H9 (cell line): ENCODE results near the gene ZSCAN22. TPM values are rescaled to one million over a fixed set of nuclear protein-coding genes. Genes with fewer than 3 reads are reported as not detected.

Experiments used
- DNase-seq: peaks from one replicate; pipeline ENCODE4 v3.0.0-alpha.2; 2017
- H2AFZ ChIP-seq: one replicate; pipeline ENCODE4 v1.6.1; 2013; ENCODE audit warnings: mild to moderate bottlenecking, low read length, control low read depth, moderate library complexity
- H2AK5ac ChIP-seq: 2 replicates; pipeline ENCODE4 v1.6.1; 2013; ENCODE audit warnings: low read length, control low read depth, mixed read lengths; ENCODE audit not compliant: insufficient read length
- H2BK120ac ChIP-seq: one replicate; pipeline ENCODE4 v1.6.1; 2013; ENCODE audit warnings: low read depth, mild to moderate bottlenecking, low read length, control low read depth, inconsistent platforms; ENCODE audit not compliant: poor library complexity, severe bottlenecking
- H2BK12ac ChIP-seq: 2 replicates; pipeline ENCODE4 v1.6.1; 2013; ENCODE audit warnings: low read length, control low read depth, mixed read lengths, low read depth; ENCODE audit not compliant: insufficient read length
- H2BK15ac ChIP-seq: 2 replicates; pipeline ENCODE4 v1.6.1; 2013; ENCODE audit warnings: low read depth, low read length, control low read depth
- H2BK20ac ChIP-seq: one replicate; pipeline ENCODE4 v1.6.1; 2013; ENCODE audit warnings: low read depth, mild to moderate bottlenecking, low read length, control low read depth, inconsistent platforms; ENCODE audit not compliant: poor library complexity, severe bottlenecking
- H2BK5ac ChIP-seq: 2 replicates; pipeline ENCODE4 v1.6.1; 2013; ENCODE audit warnings: low read length, control low read depth, mixed read lengths; ENCODE audit not compliant: insufficient read length
- H3K14ac ChIP-seq: 2 replicates; pipeline ENCODE4 v1.6.1; 2013; ENCODE audit warnings: low read length, control low read depth; ENCODE audit not compliant: insufficient read depth
- H3K18ac ChIP-seq: 2 replicates; pipeline ENCODE4 v1.6.1; 2013; ENCODE audit warnings: low read depth, mild to moderate bottlenecking, mixed read lengths, low read length, control low read depth; ENCODE audit not compliant: insufficient read length
- H3K23ac ChIP-seq: 2 replicates; pipeline ENCODE4 v1.6.1; 2013; ENCODE audit warnings: low read length, control low read depth, mixed read lengths, low read depth; ENCODE audit not compliant: insufficient read length
- H3K23me2 ChIP-seq: 2 replicates; pipeline ENCODE4 v1.6.1; 2013; ENCODE audit warnings: low read depth, mild to moderate bottlenecking, mixed read lengths, low read length, control low read depth; ENCODE audit not compliant: insufficient read length, poor library complexity, severe bottlenecking
- H3K27ac ChIP-seq: 2 replicates; pipeline ENCODE4 v1.5.1; 2013; ENCODE audit warnings: low read length, control low read depth, mixed read lengths, low read depth; ENCODE audit not compliant: insufficient read length
- H3K27me3 ChIP-seq: 2 replicates; pipeline ENCODE4 v1.6.1; 2013; ENCODE audit warnings: low read length, control low read depth, inconsistent platforms; ENCODE audit not compliant: insufficient read depth
- H3K4ac ChIP-seq: 2 replicates; pipeline ENCODE4 v1.6.1; 2013; ENCODE audit warnings: low read depth, mild to moderate bottlenecking, control low read depth, inconsistent platforms, low read length, moderate library complexity
- H3K4me1 ChIP-seq: 2 replicates; pipeline ENCODE4 v1.6.1; 2013; ENCODE audit warnings: low read length, control low read depth, inconsistent platforms; ENCODE audit not compliant: insufficient read depth
- H3K4me2 ChIP-seq: 2 replicates; pipeline ENCODE4 v1.6.1; 2013; ENCODE audit warnings: low read length, control low read depth, mixed read lengths; ENCODE audit not compliant: insufficient read length, insufficient read depth
- H3K56ac ChIP-seq: 2 replicates; pipeline ENCODE4 v1.6.1; 2013; ENCODE audit warnings: low read depth, mild to moderate bottlenecking, mixed read lengths, low read length, control low read depth; ENCODE audit not compliant: insufficient read length
- H3K79me1 ChIP-seq: 2 replicates; pipeline ENCODE4 v1.6.1; 2013; ENCODE audit warnings: low read depth, mild to moderate bottlenecking, moderate library complexity, low read length, control low read depth, inconsistent platforms; ENCODE audit not compliant: insufficient read depth, poor library complexity, severe bottlenecking
- H3K79me2 ChIP-seq: 2 replicates; pipeline ENCODE4 v1.6.1; 2013; ENCODE audit warnings: low read length, control low read depth, inconsistent platforms; ENCODE audit not compliant: insufficient read depth
- H3K9ac ChIP-seq: 2 replicates; pipeline ENCODE4 v1.6.1; 2013; ENCODE audit warnings: low read length, control low read depth, mixed read lengths; ENCODE audit not compliant: insufficient read length; ENCODE audit errors: extremely low read depth
- H3K9me3 ChIP-seq: one replicate; pipeline ENCODE4 v1.6.1; 2013; ENCODE audit warnings: low read depth, low read length, inconsistent platforms; ENCODE audit not compliant: control insufficient read depth
- H3T11ph ChIP-seq: one replicate; pipeline ENCODE4 v1.6.1; 2013; ENCODE audit warnings: mild to moderate bottlenecking, low read length, control low read depth, inconsistent platforms
- H4K20me1 ChIP-seq: one replicate; pipeline ENCODE4 v1.6.1; 2013; ENCODE audit not compliant: control insufficient read depth, insufficient read length, insufficient read depth
- H4K5ac ChIP-seq: 2 replicates; pipeline ENCODE4 v1.6.1; 2013; ENCODE audit warnings: low read depth, mild to moderate bottlenecking, mixed read lengths, low read length, control low read depth; ENCODE audit not compliant: insufficient read length
- H4K8ac ChIP-seq: replicated peaks from 2 replicates; pipeline ENCODE4 v1.6.1; 2013; ENCODE audit warnings: low read length, control low read depth, mixed read lengths, low read depth; ENCODE audit not compliant: insufficient read length
- H4K91ac ChIP-seq: 2 replicates; pipeline ENCODE4 v1.6.1; 2013; ENCODE audit warnings: low read depth, mild to moderate bottlenecking, moderate library complexity, mixed read lengths, low read length, control low read depth; ENCODE audit not compliant: insufficient read length
- H3K27ac Mint-ChIP-seq, 3 experiments: 2 replicates in 2 of 3; 3 replicates in 1 of 3; pipeline ENCODE4 v1.8.0; 2020 to 2021; ENCODE audit warnings: mixed read lengths in 3 of 3, mild to moderate bottlenecking in 1 of 3, moderate library complexity in 1 of 3
- H3K27me3 Mint-ChIP-seq: 2 replicates; pipeline ENCODE4 v1.8.0; 2021; ENCODE audit warnings: low read depth, mild to moderate bottlenecking, moderate library complexity, mixed read lengths
- H3K36me3 Mint-ChIP-seq, 3 experiments: 2 replicates in 2 of 3; 3 replicates in 1 of 3; pipeline ENCODE4 v1.8.0; 2020 to 2021; ENCODE audit warnings: low read depth in 3 of 3, mixed read lengths in 3 of 3; ENCODE audit not compliant: insufficient read depth in 1 of 3
- H3K4me1 Mint-ChIP-seq, 2 experiments: 2 replicates each; pipeline ENCODE4 v1.8.0; 2020; ENCODE audit warnings: mixed read lengths in 2 of 2
- H3K4me3 Mint-ChIP-seq, 2 experiments: 2 replicates in 1 of 2; 3 replicates in 1 of 2; pipeline ENCODE4 v1.8.0; 2020 to 2021; ENCODE audit warnings: mild to moderate bottlenecking in 2 of 2, mixed read lengths in 2 of 2, moderate library complexity in 1 of 2
- H3K9me3 Mint-ChIP-seq, 2 experiments: 2 replicates in 1 of 2; 3 replicates in 1 of 2; pipeline ENCODE4 v1.8.0; 2020; ENCODE audit warnings: mild to moderate bottlenecking in 2 of 2, mixed read lengths in 2 of 2, moderate library complexity in 1 of 2
- CTCF ChIP-seq: fragments of 200-600 bp; sonication (generic); conservative IDR thresholded peaks from 3 replicates; pipeline ENCODE4 v1.8.0; 2021; ENCODE audit warnings: antibody characterized with exemption, mild to moderate bottlenecking
- WGBS: extraction: QIAGEN DNeasy Blood & Tissue Kit; methylation state at CpG from one replicate; pipeline ENCODE4 v1.1.7; 2013; ENCODE audit warnings: missing lambda C conversion rate, low lambda C conversion rate, mixed read lengths; ENCODE audit not compliant: insufficient read length; ENCODE audit errors: extremely low coverage; 5-methylcytosine and 5-hydroxymethylcytosine counted together
- total RNA-seq: library from RNA; stranded (reverse); gene quantifications from 2 replicates; pipeline ENCODE4 v1.2.1, GENCODE V29; 2021

The ZSCAN22 gene
- total RNA-seq, 1 experiment from 2014 or later, result 4.8 TPM

- Histone ChIP-seq H3K4ac (no peak overlapping the region), H3K9ac (peak overlapping the region; percentile 82), H4K8ac (no peak overlapping the region), H3K27ac (no peak overlapping the region), H3K4me1 (peaks cover 4% of the 10 kb centered on the region; the same call in 1 of the 2 replicates), H2AK5ac (no peak overlapping the region), H3K23me2 (peaks cover 11% of the 10 kb centered on the region), H3K79me2 (peaks cover 10% of the 10 kb centered on the region; the same call in 1 of the 2 replicates), H2BK12ac (no peak overlapping the region), H3K27me3 (no peaks in the 10 kb centered on the region), H3T11ph (no peak overlapping the region), H3K18ac (peak overlapping the region; percentile 29), H2BK20ac (no peak overlapping the region), H2BK15ac (no peak overlapping the region; the same call in 1 of the 2 replicates), H4K5ac (no peak overlapping the region), H3K4me2 (peak overlapping the region; percentile 94), H2BK120ac (no peak overlapping the region), H3K23ac (no peak overlapping the region), H3K9me3 (no peaks in the 10 kb centered on the region), H3K56ac (no peak overlapping the region), H2AFZ (no peak overlapping the region), H4K20me1 (no peaks in the 10 kb centered on the region), H3K79me1 (no peaks in the 10 kb centered on the region), H2BK5ac (no peak overlapping the region), H3K14ac (no peak overlapping the region), H4K91ac (no peak overlapping the region)
- Mint-ChIP-seq H3K4me1 (peaks cover 17 to 30% of the 10 kb centered on the region in 2 experiments), H3K27ac (peak overlapping the region in 2 of 3 experiments; percentile 98 to 99; a peak in 4 of 7 replicates), H3K36me3 (peaks cover 24 to 26% (median 24%) of the 10 kb centered on the region in 3 experiments), H3K9me3 (no peaks in the 10 kb centered on the region), H3K4me3 (peak overlapping the region; percentile 95 to 99), H3K27me3 (no peaks in the 10 kb centered on the region)
- no peak for TF ChIP-seq CTCF
- DNase-seq, result no peak
- WGBS, result no CpG with 5 or more reads among the region's 9 CpGs
Measured at GRCh38 chr19:58385313-58385890, 58.6 kb downstream of the ZSCAN22 start.
